ENCODE results near the gene ZNF415.
"Not testable (repeated sequence)": the region's sequence is repeated elsewhere in the genome, so short reads cannot be mapped to it uniquely, and the experiment has no call there.

ZNF415 gene

DNA sequence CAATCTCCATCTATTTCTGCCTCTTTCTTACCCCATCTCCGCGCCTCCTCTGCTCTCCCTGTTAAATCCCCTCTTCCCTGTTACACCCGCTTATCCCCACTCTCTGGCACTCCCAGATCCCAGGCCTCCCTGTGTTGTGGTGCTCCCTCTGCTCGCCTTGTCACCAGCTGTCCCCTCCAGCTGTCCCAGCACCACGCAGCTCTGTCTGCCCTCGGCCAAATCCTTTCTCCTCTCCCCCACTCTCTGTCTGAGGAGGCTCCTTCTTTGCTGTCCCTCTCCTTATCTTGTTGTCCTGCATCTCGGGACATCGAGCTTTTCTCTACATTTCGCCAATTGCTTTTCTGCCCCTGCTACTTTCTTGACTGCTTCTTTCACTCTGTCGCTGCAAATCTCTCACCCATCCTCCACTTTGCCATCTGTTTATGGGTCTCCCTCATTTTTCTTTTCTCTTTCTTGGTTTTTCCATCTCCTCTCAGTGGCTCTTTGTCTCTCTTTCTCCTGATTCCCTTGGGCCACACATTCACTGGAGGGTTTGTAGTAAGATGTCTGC is 30.4 kb downstream of the ZNF415 start:
- peak; percentile 7 for DNase-seq

GRCh38 chr19:53101518-53101917 is 31.2 kb downstream of the ZNF415 start:
- DNase-seq, result no peak

DNA sequence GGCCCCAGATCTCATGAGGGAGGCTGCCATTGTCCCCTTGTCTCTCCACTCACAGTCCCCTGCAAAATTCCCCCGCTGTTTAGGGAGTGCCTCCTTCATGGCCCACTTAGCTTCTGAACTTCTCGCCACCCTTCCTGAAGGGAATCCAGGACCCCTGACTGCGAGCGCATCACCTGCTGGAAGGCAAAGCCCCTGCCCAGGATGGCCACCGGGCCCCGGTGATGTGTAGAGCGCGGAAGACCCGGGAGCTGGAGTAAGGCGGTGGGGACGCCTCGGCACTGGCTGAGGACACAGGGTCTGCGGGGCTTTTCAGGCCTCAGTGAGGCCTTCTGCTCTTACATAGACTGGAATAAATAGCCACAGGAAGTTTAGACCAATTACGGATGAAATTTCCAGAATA is 34.1 kb downstream of the ZNF415 start:
- not testable (repeated sequence) for DNase-seq

GRCh38 chr19:53096982-53097690 is 35.6 kb downstream of the ZNF415 start:
- not testable (repeated sequence) for DNase-seq

GRCh38 chr19:53096579-53096978 is 36.1 kb downstream of the ZNF415 start:
- DNase-seq, result not testable (repeated sequence)

GRCh38 chr19:53094754-53095575 is 37.7 kb downstream of the ZNF415 start:
- DNase-seq, result no peak

- DNase-seq, result no peak
These were observed 40.0 kb downstream of the ZNF415 start for GRCh38 chr19:53092723-53093122.

DNA sequence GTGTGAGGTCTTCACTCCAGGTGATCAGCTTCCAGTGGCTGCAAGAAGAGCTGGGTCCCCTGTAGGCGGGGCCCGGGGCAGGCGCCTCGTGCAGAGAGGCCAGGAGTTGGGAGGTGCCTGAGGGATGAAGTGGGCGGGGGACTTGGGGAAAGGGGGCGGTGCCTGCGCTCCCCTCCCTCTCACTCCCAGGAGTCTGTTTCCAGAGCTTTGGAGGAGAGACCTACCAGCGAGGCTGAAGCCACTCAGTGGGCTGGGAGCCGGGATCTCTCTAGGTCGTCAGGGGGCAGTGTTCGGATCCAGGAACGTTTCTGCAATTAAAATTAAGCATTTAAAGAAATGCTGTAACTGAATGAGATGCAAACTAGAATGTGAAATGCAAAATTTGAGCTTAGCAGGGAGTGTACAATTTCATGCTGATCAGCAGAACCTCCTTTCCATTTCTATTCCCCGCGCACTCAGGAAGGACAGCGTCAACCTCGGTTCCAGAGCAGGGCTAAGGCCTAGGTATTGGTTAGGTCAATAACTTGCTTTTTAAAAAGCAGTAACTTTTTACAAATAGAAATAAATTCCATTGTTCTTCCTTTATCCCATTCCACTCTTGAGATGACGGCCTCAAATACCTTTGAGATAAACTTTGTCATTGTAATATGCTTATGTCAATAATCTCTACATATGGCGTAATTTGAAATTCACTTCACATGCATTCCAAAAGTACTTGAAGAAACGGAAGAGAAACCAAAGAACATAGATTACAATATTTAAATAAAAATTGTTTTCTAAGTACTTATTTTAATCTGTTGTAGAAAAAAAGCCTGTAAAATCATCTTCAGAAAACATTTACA is 41.1 kb downstream of the ZNF415 start:
- DNase-seq, result no peak

GRCh38 chr19:53088091-53088490 is 44.6 kb downstream of the ZNF415 start:
- no peak for DNase-seq

DNA sequence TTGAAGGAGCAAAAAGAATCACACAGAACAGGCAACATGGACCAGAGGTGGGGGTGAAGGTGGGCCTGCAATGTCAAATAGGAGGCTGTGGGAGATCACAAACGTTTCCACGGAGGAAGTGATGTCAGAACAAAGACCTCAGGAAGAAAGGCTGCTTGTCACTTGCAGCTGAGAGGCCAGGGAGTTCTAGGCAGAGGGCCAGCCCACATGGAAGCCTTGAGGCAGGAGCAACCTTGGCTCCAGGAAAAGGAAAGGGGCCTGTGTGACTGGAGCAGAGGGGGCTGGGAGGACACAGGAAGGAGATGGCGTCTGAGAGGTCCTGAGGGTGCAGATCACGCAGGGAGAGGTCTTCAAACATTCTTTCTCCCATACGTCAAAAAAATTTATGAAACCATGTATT is 45.8 kb downstream of the ZNF415 start:
- no peak for DNase-seq

DNA sequence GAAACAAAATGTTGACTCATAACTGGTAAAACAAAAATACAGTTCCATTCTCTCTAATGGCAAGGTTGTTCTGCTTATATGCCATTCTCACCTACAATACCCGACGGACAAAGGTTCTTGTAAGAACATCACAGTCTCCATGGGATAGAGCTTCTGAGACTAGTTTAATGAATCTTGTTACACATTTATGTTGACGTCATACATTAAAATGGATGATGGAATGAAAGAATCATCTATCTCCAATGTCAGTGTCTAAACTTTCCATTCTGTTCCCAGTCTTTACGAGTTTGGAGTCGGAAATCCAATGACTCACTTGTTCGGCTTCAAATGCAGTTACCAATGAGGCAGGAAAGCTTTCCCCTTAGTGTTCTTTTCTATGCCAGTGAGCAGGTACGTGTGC is 47.2 kb downstream of the ZNF415 start:
- DNase-seq, result no peak

- no peak for DNase-seq
These were observed 49.8 kb downstream of the ZNF415 start for GRCh38 chr19:53082929-53083328.

- DNase-seq, result no peak
These were observed 53.3 kb downstream of the ZNF415 start for GRCh38 chr19:53079313-53079924.

DNA sequence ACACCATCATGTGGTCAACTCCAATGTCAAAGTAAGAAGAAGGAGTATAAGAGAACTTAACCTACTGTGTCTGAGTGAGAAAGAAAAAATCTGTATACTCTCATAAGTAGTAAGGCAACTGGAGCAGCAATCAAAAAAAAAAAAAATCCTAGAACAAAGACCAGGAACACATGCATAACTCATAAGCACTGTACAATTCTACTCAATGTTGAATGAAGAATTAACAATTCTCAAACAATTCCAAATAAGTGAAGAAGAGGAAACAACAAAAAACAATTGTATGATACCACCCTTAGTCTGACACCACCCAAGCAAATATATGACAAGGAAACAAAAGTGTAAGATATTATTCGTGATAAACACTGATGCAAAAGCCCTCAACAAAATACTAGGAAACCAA is 54.0 kb downstream of the ZNF415 start:
- no peak for DNase-seq

DNA sequence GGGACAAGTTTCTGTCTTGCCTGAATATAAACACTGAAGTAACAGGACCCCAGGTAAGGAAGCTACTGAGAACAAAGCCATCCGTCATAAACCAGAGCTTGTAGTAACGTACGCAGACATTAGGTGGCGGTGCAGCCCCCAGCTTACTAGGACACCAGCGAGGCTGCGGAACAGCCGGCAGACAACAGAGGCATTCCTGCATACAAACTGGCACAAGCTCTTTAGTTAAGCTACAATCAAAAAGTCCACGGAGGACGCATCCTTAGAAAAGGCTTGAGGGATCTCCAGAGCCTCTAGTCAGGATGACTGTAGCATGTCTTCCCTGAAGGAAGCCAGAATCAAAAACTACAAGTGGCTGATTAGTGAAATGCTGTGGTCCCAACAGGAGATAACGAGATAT is 55.7 kb downstream of the ZNF415 start:
- DNase-seq, result no peak

GRCh38 chr19:53068834-53069233 is 63.9 kb downstream of the ZNF415 start:
- no peak for DNase-seq

- no peak for DNase-seq
These were observed 64.5 kb downstream of the ZNF415 start for GRCh38 chr19:53068199-53068598.

GRCh38 chr19:53057904-53058580 is 74.7 kb downstream of the ZNF415 start:
- DNase-seq, result no peak
